Middle frontal gyrus (tissue), 1 donor: ENCODE data around the gene MIAT.

Source experiments
- DNase-seq: peaks from one replicate; pipeline ENCODE4 v3.0.0-alpha.2; 2015; ENCODE audit warnings: low spot score; ENCODE audit errors: extremely low spot score

MIAT gene

GRCh38 chr22:26632422-26633155 is 24.8 kb upstream of the MIAT start:
- DNase-seq: no peak

- DNase-seq: no peak
Observed at GRCh38 chr22:26634189-26634588, 23.2 kb upstream of the MIAT start.

- no peak for DNase-seq
Observed at GRCh38 chr22:26635117-26635516, 22.3 kb upstream of the MIAT start.

GRCh38 chr22:26636296-26636695 is 21.1 kb upstream of the MIAT start:
- DNase-seq: no peak

GRCh38 chr22:26642465-26643417 is 14.6 kb upstream of the MIAT start:
- no peak for DNase-seq

GRCh38 chr22:26643418-26644100 is 13.8 kb upstream of the MIAT start:
- DNase-seq: no peak

GRCh38 chr22:26646158-26646557 is 11.2 kb upstream of the MIAT start:
- DNase-seq: no peak

GRCh38 chr22:26648011-26648497 is 9.3 kb upstream of the MIAT start:
- no peak for DNase-seq

GRCh38 chr22:26648528-26649388 is 8.6 kb upstream of the MIAT start:
- DNase-seq: no peak

- no peak for DNase-seq
Observed at GRCh38 chr22:26650722-26651421, 6.5 kb upstream of the MIAT start.

GRCh38 chr22:26651815-26652214 is 5.6 kb upstream of the MIAT start:
- no peak for DNase-seq

GRCh38 chr22:26658161-26658560 is 773 bp downstream of the MIAT start:
- no peak for DNase-seq

GRCh38 chr22:26658671-26659478 is 1.5 kb downstream of the MIAT start:
- no peak for DNase-seq

- no peak for DNase-seq
Observed at GRCh38 chr22:26660356-26660755, 3.0 kb downstream of the MIAT start.

GRCh38 chr22:26660961-26661578 is 3.7 kb downstream of the MIAT start:
- no peak for DNase-seq

- DNase-seq: no peak
Observed at GRCh38 chr22:26662160-26662559, 4.8 kb downstream of the MIAT start.

- no peak for DNase-seq
Observed at GRCh38 chr22:26663374-26663923, 6.1 kb downstream of the MIAT start.

GRCh38 chr22:26665813-26666231 is 8.4 kb downstream of the MIAT start:
- DNase-seq: no peak

GRCh38 chr22:26667140-26667539 is 9.8 kb downstream of the MIAT start:
- no peak for DNase-seq
